DND-41 (cell line): ENCODE results near the gene CAPN2.

Source experiments
- EZH2 ChIP-seq: IDR thresholded peaks from 3 replicates; pipeline ENCODE4 v1.6.1; 2012; ENCODE audit warnings: borderline replicate concordance, low read depth, mild to moderate bottlenecking, moderate library complexity, low read length, inconsistent platforms; ENCODE audit not compliant: severe bottlenecking
- TF ChIP-seq, protein P1 (sequence below): IDR thresholded peaks from 2 replicates; pipeline ENCODE4 v1.5.1; 2012; ENCODE audit warnings: borderline replicate concordance, low read length, moderate library complexity, mild to moderate bottlenecking; ENCODE audit not compliant: poor library complexity, severe bottlenecking; ENCODE audit errors: extremely low read depth

GRCh38 chr1:223770621-223771315 is 58.4 kb downstream of the CAPN2 start:
- TF ChIP-seq, protein P1, sequence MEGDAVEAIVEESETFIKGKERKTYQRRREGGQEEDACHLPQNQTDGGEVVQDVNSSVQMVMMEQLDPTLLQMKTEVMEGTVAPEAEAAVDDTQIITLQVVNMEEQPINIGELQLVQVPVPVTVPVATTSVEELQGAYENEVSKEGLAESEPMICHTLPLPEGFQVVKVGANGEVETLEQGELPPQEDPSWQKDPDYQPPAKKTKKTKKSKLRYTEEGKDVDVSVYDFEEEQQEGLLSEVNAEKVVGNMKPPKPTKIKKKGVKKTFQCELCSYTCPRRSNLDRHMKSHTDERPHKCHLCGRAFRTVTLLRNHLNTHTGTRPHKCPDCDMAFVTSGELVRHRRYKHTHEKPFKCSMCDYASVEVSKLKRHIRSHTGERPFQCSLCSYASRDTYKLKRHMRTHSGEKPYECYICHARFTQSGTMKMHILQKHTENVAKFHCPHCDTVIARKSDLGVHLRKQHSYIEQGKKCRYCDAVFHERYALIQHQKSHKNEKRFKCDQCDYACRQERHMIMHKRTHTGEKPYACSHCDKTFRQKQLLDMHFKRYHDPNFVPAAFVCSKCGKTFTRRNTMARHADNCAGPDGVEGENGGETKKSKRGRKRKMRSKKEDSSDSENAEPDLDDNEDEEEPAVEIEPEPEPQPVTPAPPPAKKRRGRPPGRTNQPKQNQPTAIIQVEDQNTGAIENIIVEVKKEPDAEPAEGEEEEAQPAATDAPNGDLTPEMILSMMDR, result no peak
- TF ChIP-seq EZH2, result no peak
